HG03159 (cell line): ENCODE results near the gene PSMD2.
"Not testable (repeated sequence)": the region's sequence is repeated elsewhere in the genome, so short reads cannot be mapped to it uniquely, and the experiment has no call there.

ENCODE experiments used
- ATAC-seq: cut with Tn5 transposase; IDR thresholded peaks from one replicate; pipeline ENCODE4 v1.9.1; 2021; ENCODE audit warnings: mild to moderate bottlenecking, moderate library complexity; ENCODE audit not compliant: unreplicated experiment

The PSMD2 gene

DNA sequence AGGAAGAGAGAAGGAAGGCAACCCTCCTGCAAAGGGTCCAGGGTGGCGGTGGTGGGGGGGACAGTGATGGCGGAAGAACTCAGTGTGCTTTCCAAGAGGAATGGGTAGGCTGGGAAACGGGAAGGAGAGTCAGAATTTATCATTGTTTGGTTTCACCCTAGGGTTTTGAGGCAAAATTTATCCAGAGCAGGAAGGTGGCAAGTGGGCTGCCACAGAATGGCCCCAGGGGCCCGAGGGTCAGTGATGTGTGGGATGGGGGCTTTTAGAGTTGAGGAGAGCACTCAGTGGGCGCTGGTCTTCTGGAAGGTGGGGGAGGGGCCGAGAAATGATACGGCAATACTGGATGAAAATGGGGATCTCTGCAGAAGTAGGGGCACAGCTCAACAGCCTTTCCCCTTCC is 38.9 kb downstream of the PSMD2 start:
- no peak for ATAC-seq

DNA sequence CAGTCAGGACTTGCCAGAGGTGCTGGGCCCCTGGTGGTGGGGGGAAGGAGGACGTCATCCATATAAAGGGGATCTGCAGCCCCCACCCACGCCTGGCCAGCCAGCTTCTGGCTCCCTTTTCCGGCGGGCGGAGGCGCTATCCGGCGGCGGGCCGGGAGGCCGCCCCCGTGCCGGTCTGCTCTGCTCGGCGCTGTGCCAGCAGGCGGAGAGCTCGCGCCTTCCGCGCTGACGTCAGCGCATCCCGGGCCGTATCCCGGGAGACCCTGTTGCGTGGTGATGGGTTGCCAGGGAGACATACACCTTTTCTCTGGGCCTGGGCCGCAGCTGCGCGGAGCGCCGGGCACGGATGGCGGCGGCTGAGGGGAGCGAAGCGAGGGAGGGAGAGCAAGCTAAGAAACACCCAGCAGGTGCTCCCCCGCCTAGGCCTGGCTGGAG is 39.5 kb downstream of the PSMD2 start:
- ATAC-seq: no peak

DNA sequence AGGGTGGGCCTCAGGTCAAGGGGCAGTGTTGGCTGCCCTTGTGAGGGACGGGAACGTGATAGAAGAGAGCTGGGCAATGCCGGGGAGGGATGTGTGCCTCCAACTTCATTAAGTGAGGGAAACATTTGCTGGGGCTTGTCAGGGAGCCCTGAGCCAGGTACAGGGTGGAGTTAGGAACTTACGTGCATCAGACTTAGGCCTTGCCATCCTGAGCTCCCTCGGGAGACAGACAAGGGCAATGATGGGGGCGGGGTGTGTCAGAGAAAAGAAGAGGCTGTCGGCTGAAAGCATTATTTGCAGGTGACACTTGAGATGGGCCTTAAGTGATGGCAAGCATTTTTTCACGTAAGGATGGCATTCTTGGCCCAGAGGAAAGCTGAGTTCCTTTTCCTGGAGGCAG is 40.0 kb downstream of the PSMD2 start:
- no peak for ATAC-seq

DNA sequence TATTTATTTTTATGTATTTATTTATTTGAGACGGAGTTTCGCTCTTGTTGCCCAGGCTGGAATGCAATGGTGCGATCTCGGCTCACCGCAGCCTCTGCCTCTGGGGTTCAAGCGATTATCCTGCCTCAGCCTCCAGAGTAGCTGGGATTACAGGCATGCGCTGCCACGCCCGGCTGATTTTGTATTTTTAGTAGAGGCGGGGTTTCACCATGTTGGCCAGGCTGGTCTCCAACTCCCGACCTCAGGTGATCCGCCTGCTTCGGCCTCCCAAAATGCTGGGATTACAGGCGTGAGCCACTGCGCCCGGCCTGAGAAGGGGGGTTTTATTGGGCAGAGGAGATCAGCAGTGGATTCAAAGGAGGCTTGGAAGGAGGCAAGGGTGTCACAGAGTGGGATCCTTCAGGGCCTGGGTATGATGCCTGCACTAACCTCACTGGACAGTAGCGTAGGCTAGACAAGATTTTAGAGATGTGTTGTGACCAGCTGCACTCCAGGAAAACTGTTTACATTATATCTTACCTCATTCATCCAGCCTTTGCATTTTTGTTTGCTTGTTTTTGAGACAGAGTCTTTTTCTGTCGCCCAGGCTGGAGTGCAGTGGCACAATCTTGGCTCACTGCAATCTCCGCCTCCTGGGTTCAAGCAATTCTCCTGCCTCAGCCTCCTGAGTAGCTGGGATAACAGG is 40.6 kb downstream of the PSMD2 start:
- ATAC-seq: not testable (repeated sequence)

DNA sequence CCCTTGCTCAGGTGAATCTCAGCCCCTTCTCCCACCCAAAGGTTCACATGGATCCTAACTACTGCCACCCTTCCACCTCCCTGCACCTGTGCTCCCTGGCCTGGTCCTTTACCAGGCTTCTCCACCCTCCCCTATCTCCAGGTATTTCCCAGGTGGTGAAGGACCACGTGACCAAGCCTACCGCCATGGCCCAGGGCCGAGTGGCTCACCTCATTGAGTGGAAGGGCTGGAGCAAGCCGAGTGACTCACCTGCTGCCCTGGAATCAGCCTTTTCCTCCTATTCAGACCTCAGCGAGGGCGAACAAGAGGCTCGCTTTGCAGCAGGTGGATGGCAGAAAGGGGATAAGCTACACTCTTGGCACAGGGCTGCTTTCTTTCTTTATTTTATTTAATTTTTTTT is 42.9 kb downstream of the PSMD2 start:
- ATAC-seq: no peak

DNA sequence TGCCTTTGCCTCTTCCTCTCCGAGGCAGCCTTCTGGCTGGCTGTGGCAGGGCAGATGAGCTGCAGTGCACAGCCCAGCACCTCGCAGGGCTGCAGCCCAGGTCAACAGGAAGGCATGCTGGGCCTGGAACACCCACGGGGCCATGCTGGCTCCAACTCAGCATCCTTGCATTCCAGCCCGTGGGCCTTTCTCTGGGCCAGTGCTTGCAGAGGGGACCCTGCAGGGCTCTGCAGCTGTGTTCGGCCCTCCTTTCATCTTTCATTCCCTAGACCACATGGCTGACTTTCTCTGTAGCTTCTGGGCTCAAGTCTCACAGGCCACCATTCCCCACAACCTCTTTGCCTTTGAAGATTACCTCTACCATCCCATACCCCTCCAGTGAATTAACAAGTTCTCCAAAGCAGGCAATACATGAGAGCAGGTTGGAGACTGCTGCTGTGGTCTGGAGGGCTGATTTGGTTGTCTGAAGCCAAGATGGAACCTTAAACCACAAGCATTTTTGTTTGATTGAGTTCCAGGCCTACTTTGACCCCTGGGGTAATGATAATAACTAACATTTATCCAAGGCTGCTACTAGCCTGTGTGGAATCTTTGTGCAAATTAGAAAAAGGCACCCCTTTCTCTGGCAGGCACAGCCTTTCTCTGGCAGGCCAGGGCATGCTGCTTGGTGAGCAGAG is 44.3 kb downstream of the PSMD2 start:
- no peak for ATAC-seq

DNA sequence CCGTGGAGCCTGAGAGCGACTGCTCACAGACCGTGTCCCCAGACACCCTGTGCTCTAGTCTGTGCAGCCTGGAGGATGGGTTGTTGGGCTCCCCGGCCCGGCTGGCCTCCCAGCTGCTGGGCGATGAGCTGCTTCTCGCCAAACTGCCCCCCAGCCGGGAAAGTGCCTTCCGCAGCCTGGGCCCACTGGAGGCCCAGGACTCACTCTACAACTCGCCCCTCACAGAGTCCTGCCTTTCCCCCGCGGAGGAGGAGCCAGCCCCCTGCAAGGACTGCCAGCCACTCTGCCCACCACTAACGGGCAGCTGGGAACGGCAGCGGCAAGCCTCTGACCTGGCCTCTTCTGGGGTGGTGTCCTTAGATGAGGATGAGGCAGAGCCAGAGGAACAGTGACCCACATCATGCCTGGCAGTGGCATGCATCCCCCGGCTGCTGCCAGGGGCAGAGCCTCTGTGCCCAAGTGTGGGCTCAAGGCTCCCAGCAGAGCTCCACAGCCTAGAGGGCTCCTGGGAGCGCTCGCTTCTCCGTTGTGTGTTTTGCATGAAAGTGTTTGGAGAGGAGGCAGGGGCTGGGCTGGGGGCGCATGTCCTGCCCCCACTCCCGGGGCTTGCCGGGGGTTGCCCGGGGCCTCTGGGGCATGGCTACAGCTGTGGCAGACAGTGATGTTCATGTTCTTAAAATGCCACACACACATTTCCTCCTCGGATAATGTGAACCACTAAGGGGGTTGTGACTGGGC is 45.7 kb downstream of the PSMD2 start:
- ATAC-seq: no peak

DNA sequence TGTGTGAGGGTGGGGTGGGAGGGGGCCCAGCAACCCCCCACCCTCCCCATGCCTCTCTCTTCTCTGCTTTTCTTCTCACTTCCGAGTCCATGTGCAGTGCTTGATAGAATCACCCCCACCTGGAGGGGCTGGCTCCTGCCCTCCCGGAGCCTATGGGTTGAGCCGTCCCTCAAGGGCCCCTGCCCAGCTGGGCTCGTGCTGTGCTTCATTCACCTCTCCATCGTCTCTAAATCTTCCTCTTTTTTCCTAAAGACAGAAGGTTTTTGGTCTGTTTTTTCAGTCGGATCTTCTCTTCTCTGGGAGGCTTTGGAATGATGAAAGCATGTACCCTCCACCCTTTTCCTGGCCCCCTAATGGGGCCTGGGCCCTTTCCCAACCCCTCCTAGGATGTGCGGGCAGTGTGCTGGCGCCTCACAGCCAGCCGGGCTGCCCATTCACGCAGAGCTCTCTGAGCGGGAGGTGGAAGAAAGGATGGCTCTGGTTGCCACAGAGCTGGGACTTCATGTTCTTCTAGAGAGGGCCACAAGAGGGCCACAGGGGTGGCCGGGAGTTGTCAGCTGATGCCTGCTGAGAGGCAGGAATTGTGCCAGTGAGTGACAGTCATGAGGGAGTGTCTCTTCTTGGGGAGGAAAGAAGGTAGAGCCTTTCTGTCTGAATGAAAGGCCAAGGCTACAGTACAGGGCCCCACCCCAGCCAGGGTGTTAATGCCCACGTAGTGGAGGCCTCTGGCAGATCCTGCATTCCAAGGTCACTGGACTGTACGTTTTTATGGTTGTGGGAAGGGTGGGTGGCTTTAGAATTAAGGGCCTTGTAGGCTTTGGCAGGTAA is 46.5 kb downstream of the PSMD2 start:
- ATAC-seq: no peak

DNA sequence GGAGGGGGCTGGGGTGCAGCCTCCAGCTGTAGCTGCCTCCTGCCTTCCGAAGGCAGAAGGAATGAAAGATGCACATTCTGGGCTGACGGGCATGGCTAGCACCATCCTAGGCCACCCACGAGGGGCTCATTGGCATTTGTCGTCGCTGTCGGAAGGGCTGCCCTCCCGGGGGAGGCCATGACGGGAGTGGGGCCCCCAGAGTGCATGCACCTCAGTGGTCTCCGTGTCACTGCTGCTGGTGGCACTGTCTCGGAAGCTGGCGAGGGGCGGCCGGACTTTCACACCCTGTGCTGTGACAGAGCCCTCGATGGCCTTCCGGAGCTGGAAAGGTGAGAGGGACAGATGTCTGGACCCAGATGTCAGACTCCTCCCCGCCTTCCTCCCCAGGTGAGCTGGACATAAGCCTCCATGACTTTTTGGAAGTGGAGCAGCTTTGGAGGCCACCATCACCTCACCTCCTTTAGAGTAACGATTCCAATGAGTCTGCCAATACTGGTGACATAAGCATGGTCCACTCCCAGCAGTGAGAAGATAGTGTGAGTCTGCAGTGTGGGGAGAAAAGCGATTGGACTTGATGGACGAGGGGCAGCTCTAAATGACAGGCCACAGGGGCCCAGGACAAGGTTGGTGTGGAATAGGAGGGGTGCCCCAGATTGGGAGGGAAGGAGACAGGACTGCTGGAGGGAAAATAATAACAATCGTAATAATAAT is 47.6 kb downstream of the PSMD2 start:
- no peak for ATAC-seq

DNA sequence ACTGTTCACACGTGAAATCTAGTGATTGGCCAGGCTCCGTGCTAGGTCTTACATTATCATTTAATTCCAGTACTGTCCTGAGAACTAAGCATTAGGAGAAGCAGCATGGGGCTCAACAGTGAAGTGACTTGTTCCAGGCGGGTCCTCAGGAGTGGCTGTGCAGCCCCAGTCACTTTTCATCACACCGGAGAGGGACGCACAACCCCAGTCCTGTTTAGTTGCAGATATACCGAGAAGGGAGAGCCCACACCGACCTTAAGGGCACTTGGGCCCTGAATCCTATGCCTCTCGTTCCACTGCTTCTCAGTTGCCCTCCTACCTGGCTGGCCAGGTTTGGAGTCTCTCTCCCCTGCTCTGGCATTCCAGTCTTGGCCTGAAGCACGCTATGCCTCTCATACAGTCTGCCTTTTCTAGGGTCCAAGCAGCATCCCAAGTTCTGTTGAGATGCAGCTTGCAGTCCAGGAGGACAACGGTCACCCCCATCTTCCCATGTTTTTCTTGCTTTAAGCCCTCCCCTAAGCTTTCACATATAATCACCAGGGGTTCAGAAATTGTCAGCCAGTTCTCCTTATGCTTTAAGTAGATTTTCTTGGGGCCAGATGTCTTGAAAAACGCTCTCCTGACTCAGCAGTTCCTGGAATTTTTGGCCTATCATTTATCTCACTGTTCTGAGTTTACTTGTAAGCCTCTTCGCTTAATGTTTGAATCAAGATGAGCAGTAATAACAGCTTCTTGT is 48.4 kb downstream of the PSMD2 start:
- ATAC-seq: no peak

DNA sequence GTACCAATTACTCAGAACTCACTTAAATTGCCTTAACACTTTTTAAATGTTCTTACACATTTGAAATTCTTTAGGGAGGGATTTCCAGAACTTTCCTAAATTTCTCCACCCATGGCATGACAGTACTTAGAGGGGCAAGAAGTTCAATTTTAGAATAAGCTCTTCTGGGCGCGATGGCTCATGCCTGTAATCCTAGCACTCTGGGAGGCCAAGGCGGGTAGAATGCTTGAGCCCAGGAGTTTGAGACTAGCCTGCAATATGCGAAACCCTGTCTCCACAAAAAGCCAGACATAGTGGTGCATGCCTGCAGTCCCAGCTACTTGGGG is 49.0 kb downstream of the PSMD2 start:
- no peak for ATAC-seq

DNA sequence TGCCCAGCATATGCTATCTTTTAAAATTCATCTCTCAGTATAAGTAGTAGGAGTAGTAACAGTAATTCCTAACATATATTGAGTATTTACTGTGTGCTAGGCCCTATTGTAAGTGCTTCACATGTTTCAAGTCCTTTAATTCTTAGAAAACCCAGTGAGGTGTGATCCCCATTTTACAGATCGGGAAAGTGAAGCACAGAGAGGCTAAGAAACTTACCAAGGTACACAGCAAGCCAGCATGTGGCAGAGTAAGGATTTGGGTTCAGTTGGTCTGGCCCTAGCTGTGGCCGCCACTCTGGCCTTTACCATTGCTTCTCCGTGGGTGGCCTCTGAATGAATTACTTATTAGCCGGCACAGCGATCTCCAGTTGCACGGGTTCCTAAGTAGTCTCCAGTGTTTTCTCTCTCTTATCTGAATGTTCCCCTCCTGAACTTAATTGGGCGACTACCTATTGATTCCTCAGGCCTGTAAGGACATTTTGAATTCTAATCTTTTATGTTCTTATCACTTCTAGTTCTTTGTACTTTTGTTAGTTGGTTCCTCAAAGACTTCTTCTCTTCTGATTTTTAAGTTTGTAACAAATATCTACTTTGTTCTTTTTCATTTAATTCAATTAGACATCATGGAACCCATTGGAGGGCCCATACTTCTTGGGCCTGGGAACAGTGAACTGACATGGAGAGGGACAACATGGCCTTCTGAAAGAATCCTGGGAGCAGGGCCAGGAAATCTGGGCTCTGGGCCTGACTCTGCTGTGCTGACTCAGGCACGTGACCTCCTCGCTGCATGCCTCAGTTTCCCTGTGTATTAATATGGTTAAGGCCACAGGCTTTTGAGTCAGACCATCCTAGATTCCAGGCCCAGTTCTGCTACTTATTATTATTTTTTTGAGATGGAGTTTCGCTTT is 50.8 kb downstream of the PSMD2 start:
- no peak for ATAC-seq

DNA sequence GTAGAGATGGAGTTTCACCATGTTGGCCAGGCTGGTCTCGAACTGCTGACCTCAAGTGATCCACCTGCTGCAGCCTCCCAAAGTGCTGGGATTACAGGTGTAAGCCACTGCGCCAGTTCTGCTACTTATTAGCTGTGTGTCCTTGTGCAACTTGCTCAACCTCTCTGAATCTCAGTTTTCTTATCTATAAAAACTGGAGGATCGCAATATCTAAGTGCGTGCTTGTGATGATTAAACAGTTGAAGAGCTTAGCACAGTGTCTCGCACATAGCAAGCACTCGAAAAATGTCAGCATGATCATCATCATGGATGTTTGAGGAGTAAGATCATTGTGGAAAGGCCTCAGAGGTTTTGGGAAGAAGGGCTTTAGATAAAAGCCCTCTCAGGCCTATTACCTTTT is 51.6 kb downstream of the PSMD2 start:
- ATAC-seq: no peak

DNA sequence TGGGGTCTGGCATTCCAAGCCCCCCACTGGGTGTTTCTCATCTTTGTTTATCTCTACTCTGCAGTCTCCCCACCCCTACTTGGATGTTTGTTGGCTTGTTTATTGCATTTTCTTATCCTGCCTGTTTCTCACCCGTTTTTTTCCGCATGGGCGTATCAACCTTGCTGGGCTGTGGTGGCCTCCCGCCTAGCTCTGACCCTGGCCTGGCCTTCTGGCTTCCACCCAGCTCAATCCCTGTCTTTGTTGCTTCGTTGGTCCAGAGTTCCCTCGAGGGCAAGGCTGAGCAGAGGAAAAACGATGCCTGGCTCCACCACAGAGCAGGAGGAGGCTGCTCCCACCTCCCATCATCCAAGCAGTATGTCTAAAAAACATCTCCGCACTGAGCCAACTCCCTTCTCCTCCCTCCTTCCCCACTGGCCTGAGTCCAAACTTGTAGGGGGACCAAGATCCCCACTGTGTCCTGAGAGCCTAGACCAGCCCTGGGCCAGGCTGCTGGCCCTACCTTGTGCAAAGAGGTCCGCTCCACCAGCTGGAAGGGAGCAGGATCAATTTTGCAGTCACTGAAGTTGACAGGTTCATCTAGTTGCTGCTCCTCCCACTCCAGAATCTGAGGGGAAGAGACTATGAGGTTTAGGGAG is 52.6 kb downstream of the PSMD2 start:
- ATAC-seq: no peak

DNA sequence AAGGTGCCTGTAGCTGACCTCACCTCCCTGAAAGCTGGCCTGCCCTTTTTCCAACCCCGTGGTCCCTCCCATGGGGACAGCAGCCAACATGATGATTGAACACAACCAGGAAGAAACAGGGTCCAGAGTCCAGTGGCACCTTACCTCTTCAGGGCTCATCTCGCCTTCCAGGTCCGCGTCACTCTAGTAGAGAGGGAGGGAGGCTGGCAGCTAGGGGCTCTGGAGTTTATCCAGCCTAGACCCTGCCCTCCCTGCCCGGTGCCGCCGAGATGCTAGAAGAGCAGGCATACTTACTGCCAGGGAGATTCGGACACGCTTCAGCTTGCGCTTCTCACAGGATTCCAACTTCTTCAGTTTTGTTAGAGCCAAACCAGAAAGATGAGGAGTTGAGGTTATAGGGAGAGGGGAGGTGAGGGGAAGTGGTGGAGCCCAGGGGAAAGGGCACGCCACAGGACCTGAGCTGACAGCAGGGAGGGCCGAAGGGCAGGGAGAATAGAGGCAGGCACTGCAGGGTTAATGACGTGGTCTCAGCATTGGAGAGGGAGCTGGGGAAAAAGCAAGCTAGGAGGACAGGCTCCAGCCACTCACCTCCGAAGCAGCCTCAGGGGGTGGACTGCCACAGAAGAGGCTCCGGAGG is 53.2 kb downstream of the PSMD2 start:
- ATAC-seq: no peak

DNA sequence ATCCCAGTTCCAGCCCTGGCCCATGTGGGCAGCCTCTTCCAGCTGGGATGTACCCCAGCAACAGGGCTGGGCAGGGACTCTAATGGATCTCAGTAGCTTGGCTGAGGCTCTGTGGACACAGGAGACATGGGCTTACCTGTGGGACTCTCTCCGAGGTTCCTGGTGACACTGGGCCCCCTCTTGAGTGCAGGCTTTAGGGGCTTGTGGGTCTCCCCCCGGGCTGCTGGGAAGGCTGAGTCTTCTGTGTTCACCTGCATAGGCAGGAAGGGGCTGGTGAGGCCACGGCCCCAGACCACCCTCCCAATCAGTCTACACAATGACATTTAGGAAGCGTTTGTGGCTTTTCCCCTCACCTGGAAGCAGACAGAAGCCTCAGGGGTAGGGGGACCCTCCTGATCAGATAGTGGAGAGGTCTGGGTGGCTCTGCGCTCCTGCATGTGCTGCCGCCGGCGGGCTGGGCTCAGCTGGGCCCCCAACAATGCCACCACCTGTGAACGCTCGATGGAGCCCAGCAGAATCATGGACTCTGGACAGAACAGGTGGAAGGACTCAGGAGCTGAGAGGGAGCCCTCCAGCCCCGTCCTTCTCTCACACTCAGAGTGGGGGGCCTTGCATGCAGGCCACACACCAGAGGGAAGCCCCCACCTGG is 54.0 kb downstream of the PSMD2 start:
- no peak for ATAC-seq

DNA sequence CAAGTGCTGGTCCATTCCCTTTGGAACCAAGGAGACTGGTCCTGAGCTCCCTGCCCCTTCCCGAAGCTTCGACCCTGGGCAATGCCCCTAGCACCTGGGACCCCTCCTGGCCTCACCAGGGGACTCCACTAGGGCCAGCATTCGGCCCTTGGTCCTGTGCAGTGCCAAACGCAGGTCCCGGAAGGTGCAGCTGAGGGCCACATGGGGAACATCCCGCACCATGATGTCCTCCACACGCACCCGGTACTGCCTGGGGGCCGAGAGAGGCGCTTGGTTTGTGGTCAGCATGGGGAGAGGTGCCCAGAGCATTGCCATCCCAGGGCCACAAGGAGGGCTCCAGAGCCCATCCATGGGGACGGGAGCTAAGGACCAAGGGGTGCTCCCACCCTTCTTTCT is 54.5 kb downstream of the PSMD2 start:
- no peak for ATAC-seq
